Measurements from ENCODE around the gene SYDE2.
A peak's percentile ranks its signal among the peaks of the same experiment; 100 is the strongest.

The SYDE2 gene

GRCh38 chr1:85115933-85116332 is 84.9 kb downstream of the SYDE2 start:
- H3K9me3 ChIP-seq (ENCODE audit: insufficient read depth, low read length) = no peaks in the 10 kb centered on the region
- no peak overlapping the region for H3K9ac ChIP-seq (ENCODE audit: low read length)

GRCh38 chr1:85111695-85112094 is 89.1 kb downstream of the SYDE2 start:
- TF ChIP-seq EZH2phosphoT487 (IDR thresholded peaks at IDR 0.05; ENCODE audit: low read depth) = no peak
- no peak for TF ChIP-seq CTCF (IDR thresholded peaks at IDR 0.05; ENCODE audit: low read depth, low read length)
- Histone ChIP-seq H3K4me3 (ENCODE audit: low read length) (no peak overlapping the region), H3K4me1 (ENCODE audit: low read length) (no peaks in the 10 kb centered on the region)

More at GRCh38 chr1:85115933-85116332, 84.9 kb downstream of the SYDE2 start:
- Histone ChIP-seq H3K27ac (ENCODE audit: low read length) (no peak overlapping the region), H2AFZ (ENCODE audit: low read depth, low read length) (no peak overlapping the region), H3K79me2 (ENCODE audit: low read length) (no peaks in the 10 kb centered on the region), H4K20me1 (ENCODE audit: insufficient read depth, low read length) (no peaks in the 10 kb centered on the region), H3K27me3 (ENCODE audit: low read depth, low read length) (no peaks in the 10 kb centered on the region), H3K36me3 (replicated peaks; ENCODE audit: low read depth, low read length) (no peaks in the 10 kb centered on the region), H3K4me2 (ENCODE audit: low read length) (no peak overlapping the region), H3K4me1 (ENCODE audit: low read length) (no peaks in the 10 kb centered on the region), H3K4me3 (ENCODE audit: low read length) (no peak overlapping the region)
- TF ChIP-seq CTCF (IDR thresholded peaks at IDR 0.05; ENCODE audit: low read depth, low read length) (no peak), EZH2phosphoT487 (IDR thresholded peaks at IDR 0.05; ENCODE audit: low read depth) (no peak)

GRCh38 chr1:85109475-85109874 is 91.3 kb downstream of the SYDE2 start:
- Histone ChIP-seq H3K27ac (ENCODE audit: low read length) (no peak overlapping the region), H3K9me3 (ENCODE audit: insufficient read depth, low read length) (no peaks in the 10 kb centered on the region), H3K4me1 (ENCODE audit: low read length) (no peaks in the 10 kb centered on the region), H3K36me3 (replicated peaks; ENCODE audit: low read depth, low read length) (no peaks in the 10 kb centered on the region), H3K4me3 (ENCODE audit: low read length) (no peak overlapping the region), H4K20me1 (ENCODE audit: insufficient read depth, low read length) (no peaks in the 10 kb centered on the region), H3K4me2 (ENCODE audit: low read length) (no peak overlapping the region), H3K9ac (ENCODE audit: low read length) (no peak overlapping the region), H3K79me2 (ENCODE audit: low read length) (no peaks in the 10 kb centered on the region), H3K27me3 (ENCODE audit: low read depth, low read length) (no peaks in the 10 kb centered on the region), H2AFZ (ENCODE audit: low read depth, low read length) (no peak overlapping the region)
- TF ChIP-seq EZH2phosphoT487 (IDR thresholded peaks at IDR 0.05; ENCODE audit: low read depth) = no peak
- TF ChIP-seq CTCF (IDR thresholded peaks at IDR 0.05; ENCODE audit: low read depth, low read length) = peak; percentile 57

More at GRCh38 chr1:85111695-85112094, 89.1 kb downstream of the SYDE2 start:
- Histone ChIP-seq H3K27ac (ENCODE audit: low read length) (no peak overlapping the region), H3K4me2 (ENCODE audit: low read length) (no peak overlapping the region), H3K36me3 (replicated peaks; ENCODE audit: low read depth, low read length) (no peaks in the 10 kb centered on the region), H2AFZ (ENCODE audit: low read depth, low read length) (no peak overlapping the region), H3K9ac (ENCODE audit: low read length) (no peak overlapping the region), H3K9me3 (ENCODE audit: insufficient read depth, low read length) (no peaks in the 10 kb centered on the region), H3K79me2 (ENCODE audit: low read length) (no peaks in the 10 kb centered on the region), H3K27me3 (ENCODE audit: low read depth, low read length) (no peaks in the 10 kb centered on the region), H4K20me1 (ENCODE audit: insufficient read depth, low read length) (no peaks in the 10 kb centered on the region)
